Bronchial epithelial cell (primary cell): Measurements from ENCODE around the gene CHRD. TPM values are rescaled to one million over a fixed set of nuclear protein-coding genes. Genes with fewer than 3 reads are reported as not detected.

Experiments used
- DNase-seq: peaks from one replicate; pipeline ENCODE4 v3.0.0-alpha.2; 2010; ENCODE audit warnings: low read depth
- FAIRE-seq: peaks from 2 replicates; lab custom pipeline; 2011; peaks lifted over from hg19 to GRCh38; lab: Jason Lieb, UNC
- H3K27me3 ChIP-seq: 2 replicates; pipeline ENCODE4 v1.5.1; 2011; ENCODE audit warnings: low read length; ENCODE audit not compliant: control insufficient read depth, insufficient read depth
- H3K36me3 ChIP-seq: 2 replicates; pipeline ENCODE4 v1.5.1; 2011; ENCODE audit warnings: low read length; ENCODE audit not compliant: control insufficient read depth, insufficient read depth
- H3K4me3 ChIP-seq: 2 replicates; pipeline ENCODE4 v1.5.1; 2011; ENCODE audit warnings: mild to moderate bottlenecking, low read depth, low read length, control low read depth
- total RNA-seq: library from RNA; depleted of rRNA; stranded (reverse); fragments of >200 nt; gene quantifications from 2 replicates; pipeline ENCODE4 v1.2.1, GENCODE V29; 2014
- TF ChIP-seq, protein P1 (sequence below): IDR thresholded peaks from 2 replicates; pipeline ENCODE4 v1.5.1; 2011; ENCODE audit warnings: mild to moderate bottlenecking, moderate library complexity, low read length, control low read depth, inconsistent platforms; ENCODE audit not compliant: insufficient read depth, severe bottlenecking

CHRD gene
- total RNA-seq, 1 donor from 2014 or later, result not detected

DNA sequence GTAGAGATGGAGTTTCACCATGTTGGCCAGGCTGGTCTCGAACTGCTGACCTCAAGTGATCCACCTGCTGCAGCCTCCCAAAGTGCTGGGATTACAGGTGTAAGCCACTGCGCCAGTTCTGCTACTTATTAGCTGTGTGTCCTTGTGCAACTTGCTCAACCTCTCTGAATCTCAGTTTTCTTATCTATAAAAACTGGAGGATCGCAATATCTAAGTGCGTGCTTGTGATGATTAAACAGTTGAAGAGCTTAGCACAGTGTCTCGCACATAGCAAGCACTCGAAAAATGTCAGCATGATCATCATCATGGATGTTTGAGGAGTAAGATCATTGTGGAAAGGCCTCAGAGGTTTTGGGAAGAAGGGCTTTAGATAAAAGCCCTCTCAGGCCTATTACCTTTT, 29.2 kb upstream of the CHRD start:
- TF ChIP-seq, protein P1, sequence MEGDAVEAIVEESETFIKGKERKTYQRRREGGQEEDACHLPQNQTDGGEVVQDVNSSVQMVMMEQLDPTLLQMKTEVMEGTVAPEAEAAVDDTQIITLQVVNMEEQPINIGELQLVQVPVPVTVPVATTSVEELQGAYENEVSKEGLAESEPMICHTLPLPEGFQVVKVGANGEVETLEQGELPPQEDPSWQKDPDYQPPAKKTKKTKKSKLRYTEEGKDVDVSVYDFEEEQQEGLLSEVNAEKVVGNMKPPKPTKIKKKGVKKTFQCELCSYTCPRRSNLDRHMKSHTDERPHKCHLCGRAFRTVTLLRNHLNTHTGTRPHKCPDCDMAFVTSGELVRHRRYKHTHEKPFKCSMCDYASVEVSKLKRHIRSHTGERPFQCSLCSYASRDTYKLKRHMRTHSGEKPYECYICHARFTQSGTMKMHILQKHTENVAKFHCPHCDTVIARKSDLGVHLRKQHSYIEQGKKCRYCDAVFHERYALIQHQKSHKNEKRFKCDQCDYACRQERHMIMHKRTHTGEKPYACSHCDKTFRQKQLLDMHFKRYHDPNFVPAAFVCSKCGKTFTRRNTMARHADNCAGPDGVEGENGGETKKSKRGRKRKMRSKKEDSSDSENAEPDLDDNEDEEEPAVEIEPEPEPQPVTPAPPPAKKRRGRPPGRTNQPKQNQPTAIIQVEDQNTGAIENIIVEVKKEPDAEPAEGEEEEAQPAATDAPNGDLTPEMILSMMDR, result no peak
- H3K4me3 ChIP-seq, result no peak overlapping the region
- DNase-seq (no peak), FAIRE-seq (no peak)
- H3K36me3 ChIP-seq, result peaks cover 2% of the 10 kb centered on the region
- no peaks in the 10 kb centered on the region for H3K27me3 ChIP-seq

GRCh38 chr3:184351511-184352148, 28.2 kb upstream of the CHRD start:
- no peak for DNase-seq
- Histone ChIP-seq H3K27me3 (no peaks in the 10 kb centered on the region), H3K36me3 (peaks cover 2% of the 10 kb centered on the region), H3K4me3 (no peak overlapping the region)
- no peak for FAIRE-seq
- TF ChIP-seq, protein P1, result no peak

- TF ChIP-seq, protein P1, result no peak
- Histone ChIP-seq H3K36me3 (peaks cover 2% of the 10 kb centered on the region), H3K4me3 (no peak overlapping the region), H3K27me3 (no peaks in the 10 kb centered on the region)
- FAIRE-seq (no peak), DNase-seq (no peak)
Measured at GRCh38 chr3:184352149-184352785, 27.6 kb upstream of the CHRD start.

GRCh38 chr3:184352897-184353545, 26.8 kb upstream of the CHRD start:
- no peak overlapping the region for H3K4me3 ChIP-seq
- TF ChIP-seq, protein P1, result no peak
- H3K27me3 ChIP-seq, result no peaks in the 10 kb centered on the region
- peaks cover 4% of the 10 kb centered on the region for H3K36me3 ChIP-seq
- no peak for FAIRE-seq
- DNase-seq, result no peak

- DNase-seq, result no peak
- H3K27me3 ChIP-seq, result no peaks in the 10 kb centered on the region
- TF ChIP-seq, protein P1, result no peak
- peaks cover 4% of the 10 kb centered on the region for H3K36me3 ChIP-seq
- FAIRE-seq, result no peak
- H3K4me3 ChIP-seq, result no peak overlapping the region
Measured at GRCh38 chr3:184353546-184353941, 26.3 kb upstream of the CHRD start.
